Dedifferentiated amniotic fluid mesenchymal stem cell (primary cell): ENCODE results near the gene UBXN1.

ENCODE experiments used
- DNase-seq: peaks from one replicate; pipeline ENCODE4 v3.0.0-alpha.2; 2016; ENCODE audit errors: extremely low spot score

The UBXN1 gene, protein sequence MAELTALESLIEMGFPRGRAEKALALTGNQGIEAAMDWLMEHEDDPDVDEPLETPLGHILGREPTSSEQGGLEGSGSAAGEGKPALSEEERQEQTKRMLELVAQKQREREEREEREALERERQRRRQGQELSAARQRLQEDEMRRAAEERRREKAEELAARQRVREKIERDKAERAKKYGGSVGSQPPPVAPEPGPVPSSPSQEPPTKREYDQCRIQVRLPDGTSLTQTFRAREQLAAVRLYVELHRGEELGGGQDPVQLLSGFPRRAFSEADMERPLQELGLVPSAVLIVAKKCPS

DNA sequence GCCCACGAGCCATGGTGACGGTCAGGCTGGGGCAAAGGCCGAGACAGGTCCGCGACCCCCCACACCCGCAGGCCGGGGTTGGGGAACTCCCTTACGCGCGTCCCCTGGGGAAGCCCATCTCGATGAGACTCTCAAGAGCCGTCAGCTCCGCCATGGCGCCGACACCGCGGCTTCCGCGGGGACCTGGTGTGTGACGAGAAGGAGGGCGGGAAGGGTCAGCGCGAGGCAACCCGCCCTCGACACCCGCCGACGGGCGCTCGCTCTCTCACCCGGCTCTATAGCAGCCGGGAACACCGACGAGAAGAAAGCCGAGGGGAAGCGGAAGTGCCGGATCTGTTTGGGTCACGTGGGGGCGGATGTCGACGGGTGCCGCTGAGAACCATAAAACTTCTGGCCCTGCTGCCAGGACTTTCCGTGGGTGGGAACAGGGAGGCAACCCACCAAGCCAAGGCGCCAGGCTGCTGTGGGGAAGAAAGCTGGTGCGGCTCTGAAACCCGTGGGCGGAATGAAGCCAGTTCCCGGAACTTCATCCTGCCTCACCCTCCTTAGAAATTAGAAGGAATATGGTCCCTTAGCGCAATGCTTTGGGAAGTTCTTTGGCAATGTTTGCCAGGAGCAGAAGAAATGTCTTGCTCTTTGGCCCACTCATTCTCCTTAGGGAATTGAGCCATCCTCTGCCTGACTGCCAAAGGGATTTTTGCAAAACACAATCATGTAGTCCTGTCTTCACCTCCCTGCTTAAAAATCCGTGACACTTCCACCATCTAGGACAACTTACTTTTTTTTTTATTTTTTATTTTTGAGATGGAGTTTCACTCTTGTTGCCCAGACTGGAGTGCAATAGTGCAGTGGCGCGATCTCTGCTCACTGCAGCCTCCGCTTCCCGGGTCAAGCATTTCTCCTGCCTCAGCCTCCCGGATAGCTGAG lies at the start of gene UBXN1:
UBXN1 (minus strand) TSS at position 304 of the 927 bp plus-strand sequence; CDS start at position 154, 150 bp downstream.
- DNase-seq = peak; percentile 86

DNA sequence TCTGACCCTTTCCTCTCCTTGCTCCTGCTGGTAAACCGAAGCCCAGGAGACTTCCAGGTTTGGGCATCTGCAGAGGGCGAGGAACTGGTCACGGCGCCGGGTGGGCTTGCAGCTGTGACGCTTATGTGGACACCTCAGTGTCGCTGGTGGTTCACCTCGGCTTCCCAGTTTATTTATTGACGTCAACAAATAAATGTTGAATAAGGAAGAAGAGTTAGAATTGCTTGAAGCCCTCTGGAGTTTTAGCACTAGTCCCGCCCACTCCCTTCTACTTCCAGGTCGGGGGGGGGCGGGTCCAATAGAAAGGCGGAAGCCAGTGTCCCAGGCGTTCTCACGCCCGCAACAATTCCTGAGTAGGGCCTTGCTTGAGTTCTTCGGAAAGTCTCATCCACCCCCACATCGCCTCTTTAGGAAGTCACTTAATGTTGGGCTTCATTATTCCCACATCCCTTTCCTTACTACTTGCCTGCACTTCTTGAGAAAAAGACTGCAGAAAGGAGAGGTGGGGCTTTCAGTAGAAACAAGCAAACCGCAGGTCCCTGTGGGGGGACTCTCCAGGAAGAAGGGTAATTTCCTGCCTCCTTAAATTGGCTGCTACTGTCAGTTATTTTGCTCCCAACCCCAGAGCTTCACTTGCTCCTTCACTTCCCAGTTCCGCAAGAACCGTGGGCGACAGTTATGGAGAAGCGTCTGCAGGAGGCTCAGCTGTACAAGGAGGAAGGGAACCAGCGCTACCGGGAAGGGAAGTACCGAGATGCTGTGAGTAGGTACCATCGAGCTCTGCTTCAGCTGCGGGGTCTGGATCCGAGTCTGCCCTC lies 49.5 kb upstream of the UBXN1 start, which contains the start of gene TTC9C:
TTC9C (plus strand) TSS at position 316 of the 818 bp plus-strand sequence; CDS start at position 679, 363 bp downstream.
- peak; percentile 85 for DNase-seq

DNA sequence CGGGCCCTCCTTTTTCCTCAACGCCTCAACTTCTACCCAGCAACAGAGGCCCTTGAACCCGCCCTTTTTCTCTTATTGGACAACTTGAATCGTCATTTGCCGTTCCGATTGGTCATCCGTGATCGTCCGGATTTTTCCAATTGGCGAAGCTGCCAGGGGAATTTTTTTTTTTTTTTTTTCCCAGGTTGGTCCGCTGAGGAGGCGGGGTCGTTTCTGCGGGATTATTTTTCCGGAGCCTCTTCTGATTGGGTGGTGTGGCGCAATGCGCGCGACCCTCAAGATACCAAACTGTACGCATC lies 48.9 kb upstream of the UBXN1 start:
- DNase-seq = peak; percentile 99

DNA sequence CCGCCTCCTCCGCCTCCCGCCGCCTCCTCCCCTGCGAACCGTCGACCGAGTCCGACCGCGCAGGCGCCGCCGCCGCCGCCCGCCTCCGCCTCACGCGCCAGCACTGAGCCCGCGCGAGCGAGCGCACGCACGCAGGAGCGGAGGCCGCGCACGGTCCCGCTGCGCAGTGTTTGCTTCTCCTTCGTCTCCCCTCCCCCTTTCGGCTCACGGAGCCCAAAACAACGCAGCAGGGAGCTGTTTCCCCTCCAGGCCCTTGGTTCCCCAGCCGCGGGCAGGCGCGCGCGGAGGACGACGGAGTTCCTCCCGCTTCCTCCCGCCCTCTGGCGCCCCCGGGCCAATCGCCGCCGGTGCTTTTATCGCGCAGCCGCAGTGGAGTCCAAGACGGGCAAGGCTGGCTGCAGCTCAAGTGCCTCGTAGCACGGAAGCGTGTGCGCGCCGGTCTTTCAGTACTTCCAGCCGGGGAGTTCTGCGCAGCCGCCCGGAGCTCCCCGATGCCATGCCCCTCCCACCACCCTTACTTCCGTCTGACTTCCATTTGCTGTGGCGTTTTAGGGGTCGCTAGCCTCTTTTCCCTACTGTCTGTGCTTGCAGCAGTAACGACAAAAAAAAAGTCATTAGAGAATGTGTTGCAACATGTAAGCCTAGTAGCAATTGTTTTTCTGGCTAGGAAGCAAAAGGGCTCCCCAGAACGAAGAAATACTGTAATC lies 48.4 kb upstream of the UBXN1 start, which contains the start of gene HNRNPUL2:
HNRNPUL2 (minus strand) TSS at position 293 of the 707 bp plus-strand sequence. CDS start 301 bp downstream, outside the sequence.
- DNase-seq = peak; percentile 98

DNA sequence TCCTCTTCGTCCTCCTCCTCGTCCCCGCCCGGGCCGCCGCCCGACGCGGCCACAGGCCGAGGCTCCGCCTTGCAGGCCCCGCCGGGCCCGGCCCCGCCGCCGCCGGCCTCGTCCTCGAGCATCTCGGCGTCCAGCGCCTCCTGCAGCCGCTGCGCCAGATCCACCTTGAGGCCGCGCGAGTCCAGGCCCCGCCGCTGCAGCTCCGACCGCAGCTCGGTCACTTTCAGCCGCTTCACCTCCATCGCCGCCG lies 48.0 kb upstream of the UBXN1 start:
- DNase-seq = no peak

DNA sequence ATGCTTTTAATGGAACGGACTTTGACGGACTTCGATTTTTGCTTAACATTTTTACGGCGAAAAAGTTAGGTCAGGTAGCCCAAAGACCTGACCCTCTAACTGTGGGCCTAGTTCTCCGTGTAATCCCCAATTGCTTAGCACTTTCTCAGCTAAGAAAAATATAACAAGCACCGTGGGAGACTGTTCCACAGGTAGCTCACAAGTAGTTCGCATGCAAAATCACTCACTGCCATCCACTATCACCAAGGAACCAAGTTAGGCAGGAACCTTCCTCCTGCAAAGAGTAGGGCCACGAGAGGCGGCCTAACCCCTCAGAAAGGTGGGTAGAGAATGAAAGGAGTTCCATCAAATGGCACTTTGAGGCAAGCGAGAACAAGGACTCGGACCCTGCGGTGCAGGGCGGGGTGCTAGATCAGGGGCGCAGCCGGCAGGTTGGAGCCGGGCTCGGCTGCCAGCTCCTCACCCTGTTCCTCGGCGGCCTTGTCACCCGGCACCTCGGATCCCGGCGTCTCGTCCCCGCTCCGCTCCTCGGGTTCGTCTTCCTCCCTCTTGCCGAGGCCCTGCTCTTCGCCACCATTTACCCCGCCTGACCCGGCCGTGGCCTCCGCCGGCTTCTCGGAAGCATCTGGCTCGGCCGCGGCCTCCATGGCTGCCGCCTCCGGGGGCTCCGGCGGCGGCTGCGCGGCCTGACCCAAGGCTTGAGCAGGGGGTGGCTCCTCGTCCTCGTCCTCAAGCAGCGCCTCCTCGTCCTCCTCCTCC lies 47.5 kb upstream of the UBXN1 start:
- no peak for DNase-seq

DNA sequence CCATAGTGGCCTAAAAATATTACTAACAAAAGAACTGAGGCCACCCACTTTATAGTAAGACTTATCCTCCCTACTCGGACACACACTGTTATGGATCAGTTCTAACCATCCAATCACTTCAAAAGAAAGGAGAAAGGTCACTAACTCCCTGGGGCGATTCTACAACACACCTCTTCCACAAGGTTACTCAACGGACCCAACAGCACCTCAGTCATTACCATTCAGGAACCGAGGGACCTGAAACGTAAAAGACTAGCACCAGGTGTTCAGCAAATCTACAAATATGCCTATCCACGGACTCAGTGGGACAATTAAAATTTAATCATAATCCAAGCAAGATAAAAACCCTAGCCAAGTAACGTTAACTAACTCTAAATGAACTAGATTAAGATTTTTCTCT lies 46.8 kb upstream of the UBXN1 start:
- DNase-seq = no peak

DNA sequence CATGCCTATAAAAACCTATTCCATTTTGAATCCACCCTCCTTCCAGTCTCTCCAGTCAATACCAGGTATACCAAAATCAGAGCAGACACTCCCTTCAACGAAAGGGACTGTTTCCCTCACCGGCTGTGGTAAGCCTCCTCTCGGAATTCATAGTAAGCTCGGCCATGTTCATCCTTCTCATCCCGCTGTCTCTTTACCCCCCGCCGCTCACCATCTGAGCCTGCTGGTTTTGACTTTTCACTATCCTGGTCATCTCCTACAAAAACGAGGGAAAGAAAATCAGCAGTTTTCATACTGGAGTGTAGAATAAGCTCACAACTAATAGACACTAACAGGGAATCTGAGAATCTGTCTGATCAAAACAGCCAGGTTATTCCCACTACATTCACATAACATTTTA lies 45.3 kb upstream of the UBXN1 start:
- no peak for DNase-seq

DNA sequence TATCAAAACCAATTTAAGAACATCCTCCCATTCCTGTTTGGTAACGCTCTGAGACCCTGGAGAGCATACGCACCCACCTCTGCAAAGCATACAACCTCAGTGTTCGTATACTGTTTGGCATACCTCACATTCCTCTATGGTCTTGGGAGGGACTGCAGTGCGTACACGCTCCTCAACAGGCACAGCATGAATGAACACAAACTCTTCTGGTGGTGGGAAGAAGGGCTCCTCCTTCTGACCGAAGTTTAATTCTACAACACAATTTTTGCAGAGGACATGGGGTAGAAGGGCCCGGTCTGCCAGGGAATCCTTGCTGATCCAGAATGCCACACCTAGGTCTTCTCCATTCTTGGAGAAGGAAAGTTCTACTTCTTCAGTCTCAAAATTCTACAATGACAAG lies 43.1 kb upstream of the UBXN1 start:
- no peak for DNase-seq

DNA sequence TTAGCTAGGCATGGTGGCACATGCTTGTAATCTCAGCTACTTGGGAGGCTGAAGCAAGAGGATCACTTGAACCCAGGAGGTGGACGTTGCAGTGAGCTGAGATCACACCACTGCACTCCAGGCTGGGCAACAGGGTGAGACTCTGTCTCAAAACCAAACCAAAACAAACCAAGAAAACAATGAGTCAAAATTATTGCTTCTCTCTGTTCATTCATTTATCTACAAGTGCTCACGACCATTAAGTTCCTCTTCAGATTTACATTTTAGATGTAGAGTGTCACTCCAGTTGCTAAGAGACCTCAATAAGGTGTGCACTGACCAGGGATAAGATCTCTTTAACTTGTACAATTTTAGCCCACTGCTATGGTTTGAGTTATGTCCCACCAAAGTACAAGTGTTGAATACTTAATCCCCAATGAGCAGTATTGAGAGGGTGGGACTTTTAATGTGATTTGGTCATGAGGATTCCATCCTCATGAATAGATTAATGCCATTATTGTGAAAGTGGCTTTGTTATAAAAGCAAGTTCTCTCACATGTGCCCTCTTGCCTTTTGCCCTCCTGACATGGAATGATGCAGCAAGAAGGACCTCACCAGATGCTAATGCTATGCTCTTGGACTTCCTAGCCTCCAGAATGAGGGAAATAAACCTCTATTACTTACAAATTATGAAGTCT lies 40.6 kb upstream of the UBXN1 start:
- DNase-seq = no peak

DNA sequence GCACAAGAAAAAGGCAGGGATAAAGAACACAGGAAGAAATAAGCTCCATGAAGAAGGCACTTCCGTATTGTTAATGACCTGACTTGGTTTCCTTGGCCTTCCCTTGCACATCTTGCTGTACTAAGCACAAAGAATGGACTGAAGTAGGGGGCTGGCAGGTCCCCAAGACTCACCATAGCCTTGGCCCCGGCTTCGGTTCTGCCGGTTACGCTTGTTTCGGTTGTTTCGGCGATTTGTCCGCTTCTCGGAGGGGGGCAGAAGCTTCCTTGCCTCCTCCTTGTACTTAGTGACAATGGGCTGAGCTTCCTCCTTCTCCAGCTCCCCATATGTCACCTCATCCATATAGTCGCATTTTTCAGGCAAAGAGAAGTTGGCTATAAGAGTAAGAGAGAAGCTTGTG lies 37.9 kb upstream of the UBXN1 start:
- no peak for DNase-seq

DNA sequence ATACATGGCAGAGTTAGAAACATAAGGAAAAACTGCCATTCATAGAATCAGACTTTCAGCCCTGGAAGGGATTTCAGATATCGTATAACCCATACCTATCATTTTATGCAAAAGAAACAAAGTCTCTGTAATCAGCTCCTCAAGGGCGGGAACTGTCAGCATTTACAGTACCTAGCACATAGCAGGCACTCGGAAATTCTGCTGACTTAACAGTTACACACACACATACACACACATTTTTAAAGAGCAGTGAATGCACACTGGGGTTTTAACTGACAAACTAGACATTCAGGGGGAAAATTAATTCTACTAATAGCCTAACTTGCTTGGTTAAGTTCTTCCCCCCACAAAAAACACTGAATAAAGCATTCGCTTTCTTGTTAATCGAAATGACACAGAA lies 37.3 kb upstream of the UBXN1 start:
- DNase-seq = no peak

DNA sequence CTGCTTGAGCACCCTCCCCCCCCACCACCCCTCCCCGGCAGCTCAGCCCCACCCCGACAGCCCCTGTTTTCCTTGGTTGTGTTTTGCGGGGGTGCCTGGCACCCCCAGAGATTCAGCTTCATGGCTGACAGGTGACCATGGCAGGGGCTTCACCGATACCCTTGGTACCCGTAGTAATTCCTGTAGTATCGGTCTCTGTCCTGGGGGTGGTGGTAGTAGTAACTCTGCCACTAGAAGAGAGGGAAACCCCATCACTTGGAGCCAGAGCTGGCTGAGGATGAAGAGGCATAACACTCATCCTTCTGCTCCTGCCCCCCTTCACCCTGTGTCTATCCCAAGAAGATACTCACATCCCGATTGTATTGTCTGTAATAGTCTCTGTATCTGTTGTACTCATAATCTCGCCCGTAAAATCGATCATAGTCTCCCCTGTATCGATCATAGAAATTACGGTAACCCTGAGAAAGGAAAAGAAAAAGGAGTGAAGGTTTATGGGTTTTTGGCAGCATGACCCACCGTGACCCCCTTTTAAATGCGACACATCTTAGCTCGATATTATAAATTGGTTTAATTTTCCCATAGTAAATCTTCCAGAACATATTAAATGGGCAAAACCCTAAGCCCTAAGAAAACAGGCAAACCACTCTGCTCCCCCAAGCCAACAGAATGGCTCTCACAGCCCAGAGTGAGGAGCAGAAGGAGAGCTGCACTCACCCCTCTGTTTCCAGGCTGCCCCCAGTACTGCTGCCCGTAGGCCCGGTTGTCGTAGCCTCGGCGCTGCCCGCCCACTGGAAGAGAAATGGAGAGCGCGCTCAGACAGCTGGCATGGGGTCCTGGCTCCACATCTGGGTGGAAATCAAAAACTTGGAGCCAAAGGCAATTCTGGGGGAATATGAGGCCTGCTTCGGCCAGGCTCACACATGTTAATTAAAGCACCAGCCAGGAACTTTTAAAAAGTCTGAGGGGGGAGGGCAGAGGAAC lies 36.6 kb upstream of the UBXN1 start:
- no peak for DNase-seq

DNA sequence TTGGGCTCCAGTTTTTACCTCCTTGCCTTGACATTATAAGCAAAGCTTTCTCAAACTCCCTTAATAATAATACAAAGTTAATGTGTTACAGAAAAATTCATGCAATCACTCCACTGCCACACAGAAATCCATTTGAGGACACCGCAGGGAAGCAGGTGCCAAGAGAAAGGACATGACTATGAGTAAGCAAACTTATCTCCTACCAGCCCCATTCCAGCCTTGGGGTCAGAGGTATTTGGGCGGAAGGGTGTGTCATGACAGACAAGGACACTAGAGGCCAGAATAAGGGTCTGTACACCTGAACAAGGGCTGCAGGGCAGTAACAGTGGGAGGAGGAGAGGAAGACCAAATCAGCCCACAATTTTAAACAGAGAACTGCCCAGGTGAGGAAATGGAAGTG lies 34.5 kb upstream of the UBXN1 start:
- no peak for DNase-seq

DNA sequence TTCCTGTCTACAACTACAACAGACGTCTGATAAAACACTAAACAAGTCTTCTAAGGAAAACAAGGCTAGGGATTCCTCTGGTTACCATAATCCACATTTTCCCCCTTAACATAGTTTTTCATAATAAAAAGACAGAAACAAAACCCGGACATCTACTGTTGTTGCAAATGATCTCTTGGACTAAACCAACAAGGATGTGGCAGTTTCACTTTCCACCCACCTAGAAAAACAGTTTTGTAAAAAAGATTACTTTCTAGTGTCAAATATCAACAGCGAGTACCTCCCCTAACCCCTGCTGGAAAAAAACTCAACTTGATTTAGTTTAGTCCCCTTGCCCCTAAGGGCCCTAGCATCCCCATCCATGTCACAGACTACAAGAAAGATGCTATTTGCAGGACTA lies 34.0 kb upstream of the UBXN1 start:
- DNase-seq = no peak

DNA sequence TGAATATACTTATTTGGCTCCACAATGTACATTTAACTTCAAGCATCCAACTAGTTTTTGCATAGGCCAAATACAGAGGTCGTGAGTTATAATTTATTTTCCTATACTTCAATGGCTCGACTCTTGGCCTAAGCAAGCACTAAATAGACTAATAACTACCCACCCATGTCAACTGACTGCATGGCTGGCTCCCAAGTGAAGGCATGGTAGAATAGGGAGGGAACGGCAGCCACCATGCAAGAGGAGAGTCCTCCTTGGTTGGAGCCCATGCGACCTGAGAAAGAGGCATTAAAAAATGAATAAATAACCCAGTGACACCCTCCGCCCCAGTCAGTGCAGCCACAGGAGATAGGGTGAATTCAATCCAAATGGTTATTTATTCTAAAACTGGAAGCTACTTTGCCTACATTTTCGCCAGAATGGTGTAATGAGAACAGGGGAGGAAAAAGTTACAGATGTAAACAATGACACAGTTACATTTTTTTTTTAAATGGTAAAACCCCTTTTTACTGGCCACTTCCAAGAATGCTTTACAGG lies 33.5 kb upstream of the UBXN1 start:
- no peak for DNase-seq

DNA sequence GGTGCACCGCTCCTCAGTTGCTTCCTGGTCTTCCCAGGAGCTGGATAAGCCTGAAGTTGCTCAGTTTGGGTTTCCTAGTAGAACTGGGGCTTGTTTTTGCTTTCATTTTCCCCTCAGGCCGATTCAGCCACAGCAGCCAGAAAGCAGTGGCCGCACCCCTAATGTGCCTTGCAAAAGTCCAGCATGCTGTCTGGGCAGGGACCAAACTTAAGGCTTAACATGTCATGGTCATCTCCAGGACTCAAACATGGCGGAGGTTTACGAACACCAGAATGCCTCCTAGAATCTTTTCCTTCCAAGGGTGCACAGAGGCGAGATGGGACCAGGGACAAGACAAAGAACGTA lies 31.1 kb upstream of the UBXN1 start:
- no peak for DNase-seq

DNA sequence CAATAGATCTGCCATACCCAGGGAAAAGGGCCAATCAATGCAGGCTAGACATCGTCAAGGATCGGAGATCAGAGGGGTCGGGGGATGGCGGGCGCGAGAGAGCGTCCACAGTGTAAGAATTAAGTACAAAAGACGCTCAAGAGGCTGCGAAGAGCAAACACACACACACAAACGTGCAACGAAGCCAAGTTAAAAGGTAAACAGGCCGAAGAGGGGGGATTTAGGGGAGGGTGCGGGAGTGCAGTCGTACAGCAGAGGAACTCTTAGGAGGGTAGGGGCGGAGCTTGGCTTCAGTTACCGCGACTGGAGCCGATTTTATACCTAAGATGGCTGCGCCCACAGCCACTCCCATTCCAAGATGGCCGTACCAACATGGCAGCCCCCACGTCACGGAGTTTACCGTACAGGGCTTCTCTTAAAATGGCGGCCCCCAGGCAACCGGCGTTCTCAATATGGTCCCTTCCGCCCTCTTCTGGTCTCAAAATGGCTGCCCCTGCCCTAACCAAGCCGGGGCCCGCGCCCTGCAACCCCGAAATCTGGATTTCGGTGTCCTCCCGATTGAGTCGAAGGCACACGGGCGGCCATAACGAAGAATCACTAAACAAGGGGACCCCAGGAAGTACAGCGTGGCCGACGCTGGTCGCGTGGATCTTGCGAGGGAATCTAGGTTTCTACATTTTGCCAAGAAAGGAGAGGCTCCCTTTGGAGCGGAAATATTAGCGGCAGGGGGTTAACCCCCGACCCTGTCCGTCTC lies 30.6 kb upstream of the UBXN1 start:
- peak; percentile 91 for DNase-seq
